Heart right ventricle (tissue), 16 donors: ENCODE results near the gene TICRR. TPM values are rescaled to one million over a fixed set of nuclear protein-coding genes. Genes with fewer than 3 reads are reported as not detected.
A peak's percentile ranks its signal among the peaks of the same experiment; 100 is the strongest.

Experiments used
- ATAC-seq, 8 donors: fragments of 200-7000 bp; cut with Tn5 transposase; one replicate each; pipeline ENCODE4 v1.9.1; 2020; ENCODE audit warnings: mild to moderate bottlenecking in 8 of 8, moderate library complexity in 8 of 8, moderate number of reproducible peaks in 1 of 8
- DNase-seq, 2 donors: peaks; one replicate each; pipeline ENCODE4 v3.0.0-alpha.2; 2020
- H3K27ac ChIP-seq, 10 donors: fragments of 200-600 bp; sonication (generic) in 2 of 10; one replicate each; pipeline versions ENCODE4 v1.5.0 to v1.8.0; 2020 to 2022; ENCODE audit warnings: mild to moderate bottlenecking in 3 of 10
- H3K27me3 ChIP-seq, 7 donors: fragments of 200-600 bp; one replicate each; pipeline ENCODE4 v1.8.0; 2021 to 2022; ENCODE audit warnings: mild to moderate bottlenecking in 2 of 7
- H3K36me3 ChIP-seq, 9 donors: fragments of 200-600 bp; sonication (generic) in 1 of 9; one replicate each; pipeline versions ENCODE4 v1.5.0 to v1.8.0; 2020 to 2022; ENCODE audit warnings: mild to moderate bottlenecking in 2 of 9
- H3K4me1 ChIP-seq, 9 donors: fragments of 200-600 bp; sonication (generic) in 1 of 9; one replicate each; pipeline versions ENCODE4 v1.5.0 to v1.8.0; 2020 to 2022; ENCODE audit warnings: mild to moderate bottlenecking in 4 of 9
- H3K4me3 ChIP-seq, 10 donors: fragments of 200-600 bp; sonication (generic) in 2 of 10; one replicate each; pipeline versions ENCODE4 v1.5.0 to v1.8.0; 2020 to 2022; ENCODE audit warnings: mild to moderate bottlenecking in 7 of 10, moderate library complexity in 2 of 10
- H3K9me3 ChIP-seq, 11 donors: fragments of 200-600 bp in 10 of 11; sonication (generic) in 2 of 11; one replicate each; pipeline versions ENCODE4 v1.5.0 to v1.8.0; 2013 to 2022; ENCODE audit warnings: mild to moderate bottlenecking in 2 of 11, control low read depth in 1 of 11, moderate library complexity in 1 of 11
- CTCF ChIP-seq, 9 donors: fragments of 200-600 bp; sonication (generic) in 2 of 9; IDR thresholded peaks; one replicate each; pipeline versions ENCODE4 v1.5.0 to v1.8.0; 2021 to 2022; ENCODE audit warnings: antibody characterized with exemption in 9 of 9, mild to moderate bottlenecking in 5 of 9, moderate library complexity in 1 of 9
- WGBS, 2 donors: extraction: QIAGEN DNeasy Blood & Tissue Kit; methylation state at CpG; one replicate each; pipeline ENCODE4 v1.1.7; 2013; ENCODE audit warnings: inconsistent platforms in 1 of 2; 5-methylcytosine and 5-hydroxymethylcytosine counted together
- intact Hi-C, 10 donors: fragments of 100-400 bp; cut with DNase I; formaldehyde crosslinking; loops; one replicate each; pipeline versions ENCODE4 v1.11.1 to v1.14.2; 2022
- polyA plus RNA-seq, 2 donors: library from polyadenylated mRNA; stranded (reverse); fragments of 200-250 nt; gene quantifications; one replicate each; pipeline ENCODE4 v1.2.3, GENCODE V29; 2013
- total RNA-seq, 10 donors: library from RNA; stranded (reverse); fragmentation: NEBNext Ultra II Directional in 3 of 10; extraction: Animal tissue kit (Norgen Biotek cat#: 25700) in 3 of 10; gene quantifications; one replicate each; pipeline versions ENCODE4 v1.2.1 to v1.2.4, GENCODE V29; 2021 to 2023
- donor health status: Arrhythmogenic right ventricular cardiomyopathy.
- donor health status: ischemic (EF 13 %, LVEDD 7.1; RV severe dilation, severe dysfunction).
- donor health status: healthy with polysubstance abuse.
- donor health status: DM: no; HTN: yes; CAD: no.
- donor health status: DM: no; HTN: no; CAD: no.
- donor health status: ischemic (EF 25% LVEDD 6.9; RV normal size, moderate dysfunction).
- donor health status: ischemic (EF 25% LVEDD 5.7; RV mildly dilated, moderate dysfunction).
- donor health status: healthy.
- donor health status: DM: yes; HTN: yes; CAD: no.
- donor health status: Ischemic cardiomyopathy.
- donor health status: ischemic (EF 35%, LVEDD 5.7; RV mildly dilated, moderate dysfunction).
- donor health status: nonischemic (EF 11% LVEDD 7.7; RV severe dilation, severe dysfunction).
- donor health status: DM: yes; HTN: yes; CAD: no.
- donor health status: PGD.
- donor health status: ischemic (EF 29% LVEDD 5.4; RV normal size, mild dysfunction).
- donor health status: nonischemic (EF 23%, LVEDD 6.1; RV moderate dilation, normal function).

TICRR gene
- total and polyA plus RNA-seq, 12 donors = under 0.01 to 0.93 (median 0.05) TPM; not detected in 6

- no peak for ATAC-seq
- Histone ChIP-seq H3K4me3 (no peak overlapping the region), H3K36me3 (no peaks in the 10 kb centered on the region), H3K27me3 (no peaks in the 10 kb centered on the region), H3K4me1 (no peaks in the 10 kb centered on the region), H3K9me3 (peaks cover 0 to 13% (median 0%) of the 10 kb centered on the region in 11 donors), H3K27ac (no peak overlapping the region)
- 83 to 85% methylated on average over 7 of the region's 7 CpGs for WGBS, 2 donors
- intact Hi-C loops = no loop called here
- no peak for DNase-seq
- no peak for TF ChIP-seq CTCF (IDR thresholded peaks at IDR 0.05)
Observed at GRCh38 chr15:89569090-89569745, 6.1 kb upstream of the TICRR start.

GRCh38 chr15:89575656-89576416, 567 bp downstream of the TICRR start:
- intact Hi-C loops = no loop called here
- H3K9me3 ChIP-seq = no peaks in the 10 kb centered on the region
- no peak for TF ChIP-seq CTCF (IDR thresholded peaks at IDR 0.05)
- H3K4me1 ChIP-seq = peaks cover 8 to 20% (median 10%) of the 10 kb centered on the region in 9 donors
- H3K4me3 ChIP-seq = peak overlapping the region; percentile 54 to 99 (median 76)
- 1% methylated on average over 60 of the region's 60 CpGs for WGBS, 2 donors
- peak in 1 of 8 donors; percentile 2 for ATAC-seq
- no peaks in the 10 kb centered on the region for H3K27me3 ChIP-seq
- peak overlapping the region in 1 of 10 donors; percentile 53 for H3K27ac ChIP-seq
- peak in 1 of 2 donors; percentile 10 for DNase-seq
- no peaks in the 10 kb centered on the region for H3K36me3 ChIP-seq

- no peaks in the 10 kb centered on the region for H3K27me3 ChIP-seq
- no peaks in the 10 kb centered on the region for H3K36me3 ChIP-seq
- DNase-seq (no peak), ATAC-seq (no peak)
- TF ChIP-seq CTCF (IDR thresholded peaks at IDR 0.05) = no peak
- peak overlapping the region in 3 of 10 donors; percentile 69 to 99 (median 91) for H3K4me3 ChIP-seq
- intact Hi-C loops = no loop called here
- H3K9me3 ChIP-seq = no peaks in the 10 kb centered on the region
- peaks cover 8 to 20% (median 10%) of the 10 kb centered on the region in 9 donors for H3K4me1 ChIP-seq
- no peak overlapping the region for H3K27ac ChIP-seq
- 0 to 7% methylated on average over 1 of the region's 1 CpG for WGBS, 2 donors
Observed at GRCh38 chr15:89576417-89576773, 1.1 kb downstream of the TICRR start.

GRCh38 chr15:89577776-89578115, 2.5 kb downstream of the TICRR start:
- no peaks in the 10 kb centered on the region for H3K9me3 ChIP-seq
- H3K4me3 ChIP-seq = no peak overlapping the region
- no peak for DNase-seq
- no peak for TF ChIP-seq CTCF (IDR thresholded peaks at IDR 0.05)
- intact Hi-C loops = no loop called here
- WGBS, 2 donors = 75 to 82% methylated on average over 3 of the region's 3 CpGs
- no peaks in the 10 kb centered on the region for H3K36me3 ChIP-seq
- ATAC-seq = no peak
- no peaks in the 10 kb centered on the region for H3K27me3 ChIP-seq
- peaks cover 8 to 20% (median 10%) of the 10 kb centered on the region in 9 donors for H3K4me1 ChIP-seq
- no peak overlapping the region for H3K27ac ChIP-seq
